COR-L47 (cell line): Measurements from ENCODE around the gene MYCN.

Experiments
- DNase-seq: peaks from one replicate; lab custom pipeline; 2025; lab: John Stamatoyannopoulos, UW

Gene MYCN

DNA sequence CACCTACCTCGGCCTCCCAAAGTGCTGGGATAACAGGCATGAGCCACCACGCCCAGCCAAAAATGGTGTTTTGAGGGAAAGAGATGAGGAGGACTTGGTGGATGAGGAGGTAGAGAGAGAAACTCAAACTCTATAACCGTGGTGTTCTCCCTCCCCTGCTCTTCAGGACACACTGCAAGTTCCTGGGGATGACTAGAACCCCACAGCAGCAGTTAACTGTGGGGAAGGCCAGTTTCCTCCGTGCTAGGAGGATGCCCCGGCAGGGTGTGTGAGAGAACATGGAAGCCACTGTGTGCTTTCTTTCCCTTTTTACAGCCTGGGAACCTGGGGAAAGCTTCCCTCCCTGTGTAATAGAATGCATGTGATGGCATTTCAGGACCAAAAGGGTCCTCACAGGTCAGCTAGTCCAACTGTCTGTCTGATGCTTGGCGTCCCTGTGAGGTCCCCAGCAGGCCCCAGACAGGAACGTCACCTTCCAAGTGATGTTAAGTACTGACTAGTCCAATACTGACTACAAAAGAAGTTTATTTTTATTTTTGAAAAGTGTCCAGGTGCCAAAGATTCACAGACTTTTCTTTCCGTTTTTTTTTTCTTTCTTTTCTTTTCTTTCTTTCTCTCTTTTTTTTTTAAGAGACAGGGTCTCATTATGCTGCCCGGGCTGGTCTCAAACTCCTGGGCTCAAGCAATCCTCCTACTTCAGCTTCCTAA, 38.9 kb downstream of the MYCN start:
- no peak for DNase-seq

DNA sequence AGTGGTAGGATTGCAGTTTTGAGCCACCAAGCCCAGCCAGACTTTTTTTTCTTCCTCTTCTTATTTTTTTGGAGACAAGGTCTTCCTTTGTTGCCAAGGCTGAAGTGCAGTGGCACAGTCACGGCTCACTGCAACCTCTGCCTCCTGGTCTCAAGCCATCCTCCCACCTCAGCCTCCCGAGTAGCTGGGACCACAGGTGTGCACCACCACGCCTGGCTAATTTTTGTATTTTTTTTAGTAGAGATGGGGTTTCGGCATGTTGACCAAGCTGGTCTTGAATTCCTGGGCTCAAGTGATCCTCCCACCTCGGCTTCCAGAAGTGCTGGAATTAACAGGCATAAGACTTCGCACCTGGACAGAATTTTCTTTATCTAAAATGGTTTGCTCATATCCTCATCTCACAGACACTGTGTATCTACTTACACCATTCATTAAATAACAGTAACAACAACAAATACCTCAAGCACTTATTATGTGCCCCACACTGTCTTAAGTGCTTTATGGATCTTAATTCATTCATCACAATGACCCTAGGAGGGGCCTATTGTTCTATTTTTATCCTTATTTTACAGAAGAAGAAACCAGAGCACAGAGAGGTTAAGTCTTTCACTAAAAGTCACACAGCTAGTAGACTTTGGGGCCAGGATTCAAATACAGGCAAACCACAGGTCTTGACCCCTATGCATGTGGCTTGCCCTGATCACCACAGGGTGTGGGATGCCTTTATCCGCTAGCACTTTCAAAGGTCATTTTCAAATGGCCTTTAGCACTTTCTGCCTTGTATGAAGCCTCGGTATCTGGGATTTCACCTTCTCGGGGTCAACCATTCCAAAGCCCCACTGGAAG, 39.6 kb downstream of the MYCN start:
- DNase-seq: no peak

GRCh38 chr2:15980605-15981098, 40.3 kb downstream of the MYCN start:
- DNase-seq: no peak

DNA sequence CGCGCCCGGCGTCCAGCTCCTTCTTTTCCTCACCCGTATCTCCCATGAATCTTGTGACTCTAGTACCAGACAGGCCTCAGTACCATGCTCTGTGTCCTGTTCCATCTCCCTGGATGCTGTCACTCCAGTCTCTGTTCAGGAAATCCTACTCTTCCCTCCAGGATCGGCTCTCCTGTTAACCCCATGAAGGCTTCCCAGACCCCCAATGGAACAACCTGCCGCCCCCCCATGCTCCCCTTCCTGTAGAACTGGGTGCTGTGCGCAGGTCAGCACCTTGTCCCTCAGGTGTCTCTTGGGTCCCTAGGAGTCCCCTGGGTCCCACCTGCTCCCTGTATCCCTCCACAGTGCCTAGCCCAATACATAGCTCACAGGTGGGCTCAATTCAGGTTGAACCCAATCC, 41.3 kb downstream of the MYCN start:
- DNase-seq: no peak

DNA sequence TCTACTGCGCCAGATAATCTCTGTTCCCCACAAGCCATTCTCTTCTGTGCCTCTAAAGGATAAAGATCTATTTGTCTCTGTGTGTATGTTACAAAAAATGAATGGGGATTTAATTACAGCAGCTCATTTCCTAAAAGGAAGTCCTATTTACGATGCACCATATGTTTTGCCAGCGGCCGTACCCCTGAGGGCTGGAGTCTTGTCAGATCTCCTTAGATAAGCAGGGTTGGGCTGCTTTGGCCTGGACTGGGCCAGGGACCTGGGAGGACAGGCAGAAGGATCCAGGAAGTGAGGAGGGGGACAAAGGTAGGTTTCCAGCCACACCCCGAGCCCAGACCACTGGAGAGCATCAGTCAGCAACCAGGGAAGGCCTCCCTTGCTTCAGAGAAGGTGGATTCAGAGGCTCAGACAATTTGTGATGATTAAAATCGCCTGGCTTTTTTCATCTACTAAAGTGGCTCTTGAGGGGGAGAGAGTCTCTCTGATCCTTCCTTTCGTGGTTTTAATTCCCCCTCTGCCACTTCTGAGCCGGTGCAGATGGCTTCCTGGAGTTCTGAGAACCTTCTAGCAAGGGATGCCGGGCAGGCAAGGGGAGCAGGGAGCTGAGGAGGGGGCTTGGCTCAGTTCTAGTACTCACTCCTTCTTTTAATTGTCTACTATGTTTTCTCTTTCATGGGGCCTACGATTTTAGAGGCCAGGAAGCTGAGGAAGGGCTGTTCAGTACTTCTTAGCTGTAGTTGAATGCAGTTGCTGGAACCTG, 42.1 kb downstream of the MYCN start:
- DNase-seq: no peak

DNA sequence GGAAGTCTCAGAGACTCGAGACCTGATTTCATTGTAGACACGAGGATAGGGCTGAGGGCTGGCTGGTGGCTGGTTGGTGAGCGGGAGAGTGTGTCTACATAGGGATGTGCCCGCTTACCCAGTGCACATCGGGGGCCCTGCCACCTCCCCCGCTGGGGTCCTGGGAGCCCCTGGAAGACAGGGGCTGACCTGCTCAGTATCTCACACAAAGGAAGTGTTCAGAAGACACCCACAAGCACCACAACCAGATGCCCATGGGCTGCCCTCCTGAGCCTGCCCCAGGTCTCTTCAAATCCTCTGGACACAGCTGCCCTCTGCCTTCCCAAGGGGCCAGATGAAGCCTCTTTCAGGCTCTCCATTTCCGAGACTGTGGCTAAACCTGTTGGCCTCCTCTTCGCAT, 43.1 kb downstream of the MYCN start:
- DNase-seq: no peak

GRCh38 chr2:15984368-15985255, 44.3 kb downstream of the MYCN start:
- DNase-seq: no peak

DNA sequence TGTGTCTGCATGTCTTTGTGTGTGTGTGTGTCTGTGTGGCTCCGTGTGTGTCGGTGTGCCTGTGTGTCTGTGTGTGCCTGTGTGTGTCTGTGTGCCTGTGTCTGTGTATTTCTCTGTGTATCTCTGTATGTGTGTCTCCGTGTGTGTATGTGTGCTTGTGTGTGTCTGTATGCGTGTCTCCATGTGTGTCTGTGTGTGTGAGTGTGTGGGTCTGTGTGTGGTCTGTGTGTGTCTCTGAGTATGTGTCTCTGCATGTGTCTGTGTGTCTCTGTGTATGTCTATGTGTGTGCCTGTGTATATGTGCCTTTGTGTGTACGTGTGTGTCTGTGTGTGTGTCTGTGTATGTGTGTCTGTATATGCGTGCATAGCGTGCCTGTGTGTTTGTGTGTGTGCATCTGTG, 45.2 kb downstream of the MYCN start:
- DNase-seq: no peak

DNA sequence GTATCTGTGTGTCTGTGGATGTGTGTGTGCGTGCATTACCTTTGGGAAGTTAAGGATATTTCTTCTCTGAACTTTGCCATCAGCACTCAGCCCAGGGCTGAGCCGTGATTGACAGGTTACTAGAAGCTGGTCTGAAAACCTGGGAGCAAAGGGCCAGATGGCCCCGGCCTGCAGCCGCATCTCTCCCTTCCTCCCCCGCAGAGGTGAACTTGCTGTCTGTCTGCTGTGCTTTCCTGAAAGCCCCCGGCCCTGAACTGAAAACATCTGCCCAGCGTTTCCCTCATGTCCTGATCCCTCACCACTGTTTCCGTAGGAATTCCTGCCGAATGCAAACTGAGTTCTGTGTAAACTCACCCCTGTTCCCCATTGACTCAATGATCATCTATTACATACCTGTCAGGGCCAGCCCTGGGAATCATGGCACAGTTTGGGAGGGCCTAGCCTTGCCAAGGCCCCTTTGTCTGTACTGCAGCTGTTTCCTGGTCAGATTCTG, 45.8 kb downstream of the MYCN start:
- no peak for DNase-seq

DNA sequence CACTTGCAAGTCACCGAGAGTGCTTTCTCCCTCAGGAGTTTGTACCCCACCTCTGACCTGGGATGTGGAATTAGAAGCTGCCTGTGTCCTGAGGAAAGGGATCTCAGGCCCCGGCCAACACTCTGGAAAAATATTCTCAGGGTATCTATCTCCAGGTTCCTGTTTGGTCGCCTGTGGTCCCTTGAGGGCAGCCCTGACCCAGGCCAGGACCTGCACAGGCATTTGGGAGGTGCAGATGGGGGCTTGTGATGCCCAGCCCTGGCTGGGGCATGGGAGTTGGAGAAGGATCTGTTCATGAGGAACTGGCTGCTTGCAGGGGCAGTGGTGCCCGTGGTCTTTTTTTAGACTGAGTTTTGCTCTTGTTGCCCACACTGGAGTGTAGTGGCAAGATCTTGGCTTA, 46.3 kb downstream of the MYCN start:
- DNase-seq: no peak

DNA sequence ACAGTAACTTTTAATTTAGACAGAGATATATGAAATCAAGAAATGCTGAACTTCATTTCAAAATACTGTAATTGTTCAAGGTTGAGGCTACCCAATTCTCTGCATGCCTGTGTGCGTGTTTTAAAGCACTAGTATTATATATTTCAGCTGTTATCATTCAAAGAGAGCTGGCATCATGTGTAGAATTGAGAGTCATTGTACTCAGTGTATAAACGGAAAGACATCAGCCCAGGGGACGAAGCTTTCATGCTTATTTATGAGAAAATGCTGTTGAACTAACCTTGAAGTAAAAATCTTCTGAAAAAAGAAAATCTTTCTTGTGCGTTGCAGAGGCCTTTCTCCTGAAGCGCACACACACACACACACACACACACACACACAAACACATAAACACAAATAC, 48.4 kb downstream of the MYCN start:
- DNase-seq: no peak

- DNase-seq: no peak
Observed at GRCh38 chr2:15989559-15989958, 49.2 kb downstream of the MYCN start.

DNA sequence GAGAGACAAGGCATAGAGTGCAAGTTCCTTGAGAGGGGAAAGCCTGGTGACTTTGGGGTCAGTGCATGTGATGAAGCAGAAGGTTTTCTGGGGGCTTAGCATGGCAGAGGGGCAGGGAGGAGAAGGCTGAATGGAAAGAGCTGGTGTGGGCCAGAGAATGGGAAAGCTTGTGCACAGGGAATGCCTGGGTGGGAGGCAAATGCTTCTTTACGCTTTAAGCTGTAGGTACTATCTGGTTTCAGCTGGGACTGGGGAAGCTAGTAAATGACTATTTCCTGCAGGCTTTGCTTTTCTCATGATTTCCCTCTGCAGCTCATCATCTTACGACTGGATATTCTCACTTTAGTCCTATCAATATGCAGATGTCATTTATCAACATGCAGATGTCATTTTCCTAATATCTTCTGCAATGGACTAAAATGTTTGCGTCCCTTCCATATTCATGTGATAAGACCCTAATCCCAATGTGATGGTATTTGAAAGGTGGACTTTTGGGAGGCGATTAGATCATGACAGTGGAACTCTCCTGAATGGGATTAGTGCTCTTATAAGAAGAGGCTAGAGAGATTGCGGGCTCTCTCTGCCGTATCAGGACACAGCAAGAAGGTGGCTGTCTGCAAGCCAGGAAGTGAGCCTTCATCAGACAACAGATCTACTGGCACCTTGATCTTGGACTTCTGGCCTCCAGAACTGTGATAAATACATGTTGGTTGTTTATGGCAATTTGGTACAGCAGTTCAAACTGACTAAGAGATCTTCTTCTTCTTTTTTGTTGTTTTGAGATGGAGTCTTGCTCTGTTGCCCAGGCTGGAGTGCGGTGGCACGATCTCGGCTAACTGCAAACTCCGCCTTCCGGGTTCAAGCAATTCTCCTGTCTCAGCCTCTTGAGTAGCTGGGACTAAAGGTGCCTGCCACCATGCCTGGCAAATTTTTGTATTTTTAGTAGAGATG, 50.1 kb downstream of the MYCN start:
- no peak for DNase-seq

GRCh38 chr2:15991231-15991630, 50.9 kb downstream of the MYCN start:
- no peak for DNase-seq

GRCh38 chr2:15992457-15993231, 52.3 kb downstream of the MYCN start:
- DNase-seq: no peak

GRCh38 chr2:15993232-15993610, 52.9 kb downstream of the MYCN start:
- DNase-seq: no peak

- DNase-seq: no peak
Observed at GRCh38 chr2:15993666-15994065, 53.3 kb downstream of the MYCN start.

DNA sequence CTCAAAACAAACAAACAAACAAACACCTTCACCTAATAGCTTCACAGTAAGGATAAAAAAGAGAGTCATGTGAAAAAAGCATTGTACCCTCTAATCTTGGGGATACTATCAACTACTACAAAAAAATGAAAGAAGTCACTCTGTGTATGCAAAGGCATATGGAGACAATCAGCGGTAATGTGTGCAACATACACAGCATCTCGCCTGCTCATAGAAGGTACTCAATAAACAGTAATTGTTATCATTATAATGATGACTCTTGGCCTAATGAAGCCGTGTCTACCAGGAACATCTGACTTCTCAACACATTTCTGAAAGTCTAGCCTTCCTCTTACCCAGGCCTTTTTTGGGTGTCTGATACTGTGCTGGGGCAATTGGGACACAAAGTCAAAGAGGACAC, 55.3 kb downstream of the MYCN start:
- DNase-seq: no peak
